Activated effector memory CD4-positive, alpha-beta T cell treated with anti-CD3 and anti-CD28 coated beads, Interleukin-2, amount 50 U/mL, for 16 hours (primary cell): Measurements from ENCODE around the gene EIF3D.

Source experiments
- DNase-seq: peaks from one replicate; pipeline ENCODE4 v3.0.0-alpha.2; 2020

EIF3D gene

GRCh38 chr22:36464715-36465231 lies 64.2 kb downstream of the EIF3D start:
- DNase-seq = no peak

GRCh38 chr22:36463783-36464184 lies 65.2 kb downstream of the EIF3D start:
- DNase-seq = no peak

GRCh38 chr22:36461665-36462649 lies 67.0 kb downstream of the EIF3D start:
- DNase-seq = no peak
